Measurements from ENCODE around the gene SMC1A. TPM values are rescaled to one million over a fixed set of nuclear protein-coding genes. Genes with fewer than 3 reads are reported as not detected.

Gene SMC1A
- total RNA-seq, 1 experiment from 2014 or later = 88.3 TPM

GRCh38 chrX:53376888-53377287 lies 45.6 kb downstream of the SMC1A start (continued):
- TF ChIP-seq, protein P1, sequence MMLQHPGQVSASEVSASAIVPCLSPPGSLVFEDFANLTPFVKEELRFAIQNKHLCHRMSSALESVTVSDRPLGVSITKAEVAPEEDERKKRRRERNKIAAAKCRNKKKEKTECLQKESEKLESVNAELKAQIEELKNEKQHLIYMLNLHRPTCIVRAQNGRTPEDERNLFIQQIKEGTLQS (IDR thresholded peaks at IDR 0.05) = no peak

DNA sequence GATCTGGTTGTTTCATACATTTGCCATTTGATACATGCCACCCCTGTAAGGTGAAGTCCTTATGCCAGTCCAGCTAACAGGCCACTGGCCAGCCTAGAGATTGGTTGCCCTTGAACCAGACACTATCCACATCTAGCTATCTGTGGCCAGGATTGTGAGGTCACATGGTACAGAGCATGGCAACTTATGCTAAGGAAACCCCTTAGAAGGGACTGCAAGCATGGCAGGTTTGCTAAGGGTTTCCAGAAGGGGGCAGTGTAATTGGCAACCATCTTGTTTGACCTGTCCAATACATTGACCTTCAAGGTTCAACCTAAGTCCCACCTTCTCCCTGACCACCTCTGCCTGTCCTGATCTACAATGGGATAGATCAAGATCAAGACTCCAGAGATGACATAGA lies 47.5 kb downstream of the SMC1A start:
- no peaks in the 10 kb centered on the region for H3K9me2 ChIP-seq (ENCODE audit: insufficient read depth)
- H3K4me2 ChIP-seq (ENCODE audit: low read length) = no peak overlapping the region
- ATAC-seq = no peak; the same call in 1 of the 2 replicates
- ChIA-PET POLR2A (no interaction called here), RAD21 (ENCODE audit: low non-redundant PET in 1 of 2, low total read pairs in 2 of 2, uncharacterized antibody in 2 of 2, unreplicated experiment in 2 of 2) (no interaction called here), CTCF (no interaction called here)
- DNase-seq (ENCODE audit: low read depth, low spot score) = no peak
- intact Hi-C loops (cut with micrococcal nuclease) = no loop called here
- no peak overlapping the region for H2AFZ ChIP-seq (ENCODE audit: low read depth, low read length, poor library complexity, severe bottlenecking)
- no peaks in the 10 kb centered on the region for H3K4me1 ChIP-seq (ENCODE audit: control insufficient read depth in 1 of 2, insufficient read depth in 2 of 2, low read length in 2 of 2)
- H3K4me3 ChIP-seq (replicated peaks in 1 of 2; ENCODE audit: low read depth in 1 of 2, low read length in 2 of 2) = no peak overlapping the region
- peaks cover 4 to 15% of the 10 kb centered on the region in 2 experiments; a peak in 2 of 4 replicates for H3K36me3 ChIP-seq (ENCODE audit: control insufficient read depth in 1 of 2, insufficient read depth in 2 of 2, low read length in 2 of 2)
- H3K9ac ChIP-seq (ENCODE audit: low read length) = no peak overlapping the region
- no TSS peak for BruUV-seq (replicated peaks)
- TF ChIP-seq, protein P2, sequence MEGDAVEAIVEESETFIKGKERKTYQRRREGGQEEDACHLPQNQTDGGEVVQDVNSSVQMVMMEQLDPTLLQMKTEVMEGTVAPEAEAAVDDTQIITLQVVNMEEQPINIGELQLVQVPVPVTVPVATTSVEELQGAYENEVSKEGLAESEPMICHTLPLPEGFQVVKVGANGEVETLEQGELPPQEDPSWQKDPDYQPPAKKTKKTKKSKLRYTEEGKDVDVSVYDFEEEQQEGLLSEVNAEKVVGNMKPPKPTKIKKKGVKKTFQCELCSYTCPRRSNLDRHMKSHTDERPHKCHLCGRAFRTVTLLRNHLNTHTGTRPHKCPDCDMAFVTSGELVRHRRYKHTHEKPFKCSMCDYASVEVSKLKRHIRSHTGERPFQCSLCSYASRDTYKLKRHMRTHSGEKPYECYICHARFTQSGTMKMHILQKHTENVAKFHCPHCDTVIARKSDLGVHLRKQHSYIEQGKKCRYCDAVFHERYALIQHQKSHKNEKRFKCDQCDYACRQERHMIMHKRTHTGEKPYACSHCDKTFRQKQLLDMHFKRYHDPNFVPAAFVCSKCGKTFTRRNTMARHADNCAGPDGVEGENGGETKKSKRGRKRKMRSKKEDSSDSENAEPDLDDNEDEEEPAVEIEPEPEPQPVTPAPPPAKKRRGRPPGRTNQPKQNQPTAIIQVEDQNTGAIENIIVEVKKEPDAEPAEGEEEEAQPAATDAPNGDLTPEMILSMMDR (IDR thresholded peaks at IDR 0.05 in 2 of 3, conservative IDR thresholded peaks at IDR 0.05 in 1 of 3; ENCODE audit: borderline replicate concordance in 1 of 3, insufficient read depth in 1 of 3, low read depth in 2 of 3, low read length in 2 of 3) = 0 out of 6 replicates have a peak, but pooled peaks of 1 of the 3 experiments have one; percentile 15
- TF ChIP-seq SP1 (IDR thresholded peaks at IDR 0.05; ENCODE audit: low read depth) = no peak
- H3K79me2 ChIP-seq (ENCODE audit: insufficient read depth, low read length) = no peaks in the 10 kb centered on the region
- no peaks in the 10 kb centered on the region for H3K9me3 ChIP-seq (ENCODE audit: control insufficient read depth in 1 of 2, insufficient read depth in 1 of 2, low read depth in 1 of 2, low read length in 2 of 2)
- no peaks in the 10 kb centered on the region for H3K27me3 ChIP-seq (ENCODE audit: insufficient read depth, low read length)
- no peaks in the 10 kb centered on the region for H4K20me1 ChIP-seq (ENCODE audit: insufficient read depth)
- H3K27ac ChIP-seq (ENCODE audit: low read depth, low read length) = no peak overlapping the region

DNA sequence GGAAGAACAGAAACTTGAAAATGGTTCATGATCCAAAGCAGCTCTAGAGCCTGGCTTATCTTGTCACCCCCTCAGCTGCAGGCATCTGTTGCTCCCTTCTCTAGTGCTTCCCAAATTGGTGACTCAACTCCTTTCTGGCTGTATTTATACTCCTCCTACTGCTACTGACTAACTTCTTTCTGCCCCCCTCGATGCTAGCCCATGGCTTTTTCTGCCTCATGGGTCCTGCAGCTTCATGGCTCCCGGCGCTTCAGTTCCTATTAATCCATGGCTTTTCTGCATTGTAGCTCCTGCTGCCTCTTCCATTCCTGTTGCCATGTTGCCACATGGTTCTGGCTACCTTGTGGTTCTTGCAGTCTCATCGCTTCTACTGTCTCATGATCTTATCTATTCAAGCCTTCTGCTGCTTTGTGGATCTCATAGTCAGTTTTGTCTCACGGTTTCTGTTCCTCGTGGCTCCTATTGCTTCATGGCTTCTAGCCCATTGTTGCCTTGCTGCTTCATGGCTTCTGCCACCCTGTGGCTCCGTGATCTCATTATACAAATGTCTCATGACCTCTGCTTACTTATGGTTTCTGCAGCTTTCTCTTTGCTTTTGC lies 48.1 kb downstream of the SMC1A start:
- no TSS peak for BruUV-seq (replicated peaks)
- ChIA-PET POLR2A (no interaction called here), CTCF (no interaction called here), RAD21 (ENCODE audit: low non-redundant PET in 1 of 2, low total read pairs in 2 of 2, uncharacterized antibody in 2 of 2, unreplicated experiment in 2 of 2) (no interaction called here)
- H3K4me2 ChIP-seq (ENCODE audit: low read length) = no peak overlapping the region
- peaks cover 2 to 10% of the 10 kb centered on the region in 2 experiments; a peak in 2 of 4 replicates for H3K36me3 ChIP-seq (ENCODE audit: control insufficient read depth in 1 of 2, insufficient read depth in 2 of 2, low read length in 2 of 2)
- no peaks in the 10 kb centered on the region for H3K9me2 ChIP-seq (ENCODE audit: insufficient read depth)
- no peaks in the 10 kb centered on the region for H4K20me1 ChIP-seq (ENCODE audit: insufficient read depth)
- H3K9ac ChIP-seq (ENCODE audit: low read length) = no peak overlapping the region
- no peak overlapping the region for H3K4me3 ChIP-seq (replicated peaks in 1 of 2; ENCODE audit: low read depth in 1 of 2, low read length in 2 of 2)
- H3K27ac ChIP-seq (ENCODE audit: low read depth, low read length) = no peak overlapping the region
- no peaks in the 10 kb centered on the region for H3K27me3 ChIP-seq (ENCODE audit: insufficient read depth, low read length)
- H3K4me1 ChIP-seq (ENCODE audit: control insufficient read depth in 1 of 2, insufficient read depth in 2 of 2, low read length in 2 of 2) = no peaks in the 10 kb centered on the region
- H3K9me3 ChIP-seq (ENCODE audit: control insufficient read depth in 1 of 2, insufficient read depth in 1 of 2, low read depth in 1 of 2, low read length in 2 of 2) = no peaks in the 10 kb centered on the region
- TF ChIP-seq CEBPB (IDR thresholded peaks at IDR 0.05; ENCODE audit: low read depth) = no peak
- TF ChIP-seq MAX (IDR thresholded peaks at IDR 0.05) = no peak
- TF ChIP-seq SP1 (IDR thresholded peaks at IDR 0.05; ENCODE audit: low read depth) = no peak
- TF ChIP-seq, protein P1 (IDR thresholded peaks at IDR 0.05) = no peak
- H2AFZ ChIP-seq (ENCODE audit: low read depth, low read length, poor library complexity, severe bottlenecking) = no peak overlapping the region
- no peaks in the 10 kb centered on the region for H3K79me2 ChIP-seq (ENCODE audit: insufficient read depth, low read length)
- ATAC-seq = no peak
- intact Hi-C loops (cut with micrococcal nuclease) = no loop called here
- DNase-seq (ENCODE audit: low read depth, low spot score) = no peak
